Effector memory CD4-positive, alpha-beta T cell (primary cell): Measurements from ENCODE around the gene SAMSN1.

ENCODE experiments used
- DNase-seq, 3 donors: peaks; one replicate each; pipeline ENCODE4 v3.0.0-alpha.2; 2020
- H3K27ac ChIP-seq: 2 replicates; pipeline ENCODE4 v1.7.0; 2013; ENCODE audit warnings: mild to moderate bottlenecking, low read length, moderate library complexity; ENCODE audit not compliant: insufficient read depth, poor library complexity, severe bottlenecking
- H3K27me3 ChIP-seq: replicated peaks from 2 replicates; pipeline ENCODE4 v1.7.0; 2013; ENCODE audit warnings: mild to moderate bottlenecking, low read length; ENCODE audit not compliant: insufficient read depth, control insufficient read depth, poor library complexity, severe bottlenecking
- H3K36me3 ChIP-seq: 2 replicates; pipeline ENCODE4 v1.7.0; 2013; ENCODE audit warnings: mild to moderate bottlenecking, low read length, moderate library complexity; ENCODE audit not compliant: control insufficient read depth, insufficient read depth
- H3K4me1 ChIP-seq: 2 replicates; pipeline ENCODE4 v1.7.0; 2013; ENCODE audit warnings: low read length, mild to moderate bottlenecking; ENCODE audit not compliant: control insufficient read depth, insufficient read depth, poor library complexity, severe bottlenecking
- H3K4me3 ChIP-seq: 2 replicates; pipeline ENCODE4 v1.7.0; 2013; ENCODE audit warnings: low read length, low read depth, mild to moderate bottlenecking; ENCODE audit not compliant: insufficient read depth, poor library complexity, severe bottlenecking
- H3K9me3 ChIP-seq: 2 replicates; pipeline ENCODE4 v1.7.0; 2013; ENCODE audit warnings: mild to moderate bottlenecking, low read length, moderate library complexity; ENCODE audit not compliant: control insufficient read depth

SAMSN1 gene

GRCh38 chr21:14566894-14567293, 20.8 kb upstream of the SAMSN1 start:
- no peaks in the 10 kb centered on the region for H3K9me3 ChIP-seq
- no peaks in the 10 kb centered on the region for H3K4me1 ChIP-seq
- H3K4me3 ChIP-seq: no peak overlapping the region
- H3K36me3 ChIP-seq: no peaks in the 10 kb centered on the region
- H3K27me3 ChIP-seq: no peaks in the 10 kb centered on the region
- DNase-seq: no peak
- H3K27ac ChIP-seq: no peak overlapping the region

- no peak overlapping the region for H3K4me3 ChIP-seq
- no peaks in the 10 kb centered on the region for H3K27me3 ChIP-seq
- H3K9me3 ChIP-seq: peaks cover 3% of the 10 kb centered on the region
- H3K4me1 ChIP-seq: no peaks in the 10 kb centered on the region
- H3K36me3 ChIP-seq: no peaks in the 10 kb centered on the region
- H3K27ac ChIP-seq: no peak overlapping the region
- DNase-seq: no peak
Measured at GRCh38 chr21:14562959-14563358, 16.8 kb upstream of the SAMSN1 start.

- DNase-seq: no peak
- Histone ChIP-seq H3K4me3 (no peak overlapping the region), H3K36me3 (no peaks in the 10 kb centered on the region), H3K27ac (no peak overlapping the region), H3K9me3 (peaks cover 3% of the 10 kb centered on the region), H3K4me1 (peaks cover 1% of the 10 kb centered on the region), H3K27me3 (no peaks in the 10 kb centered on the region)
Measured at GRCh38 chr21:14560555-14560954, 14.4 kb upstream of the SAMSN1 start.

GRCh38 chr21:14560139-14560538, 14.0 kb upstream of the SAMSN1 start:
- H3K36me3 ChIP-seq: no peaks in the 10 kb centered on the region
- no peak for DNase-seq

GRCh38 chr21:14559102-14559501, 13.0 kb upstream of the SAMSN1 start:
- Histone ChIP-seq H3K9me3 (peaks cover 3% of the 10 kb centered on the region), H3K36me3 (no peaks in the 10 kb centered on the region), H3K27me3 (no peaks in the 10 kb centered on the region), H3K4me1 (peaks cover 11% of the 10 kb centered on the region), H3K4me3 (no peak overlapping the region), H3K27ac (no peak overlapping the region)
- DNase-seq: no peak

More at GRCh38 chr21:14560139-14560538, 14.0 kb upstream of the SAMSN1 start:
- H3K4me1 ChIP-seq: peaks cover 5% of the 10 kb centered on the region
- peaks cover 3% of the 10 kb centered on the region for H3K9me3 ChIP-seq
- no peak overlapping the region for H3K27ac ChIP-seq
- no peaks in the 10 kb centered on the region for H3K27me3 ChIP-seq
- H3K4me3 ChIP-seq: no peak overlapping the region

DNA sequence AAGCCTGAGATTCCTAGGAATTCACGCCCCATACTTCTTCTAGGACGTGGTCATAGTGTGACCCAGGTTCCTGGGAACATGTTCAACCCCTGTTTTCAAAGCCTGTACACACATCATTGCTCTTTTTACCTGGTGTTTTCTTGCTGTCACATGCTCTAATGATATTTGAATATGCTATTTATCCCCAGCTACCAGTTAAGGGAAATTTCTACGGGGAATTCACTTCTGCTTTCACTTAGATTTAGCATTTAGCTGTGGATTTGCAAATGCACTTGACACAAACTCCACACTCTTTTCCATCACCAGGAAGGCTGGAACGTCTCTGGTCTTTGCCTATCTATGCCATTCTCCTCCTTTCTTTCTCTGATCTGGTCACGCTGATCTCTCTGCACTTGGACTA, 11.3 kb upstream of the SAMSN1 start:
- Histone ChIP-seq H3K27me3 (no peaks in the 10 kb centered on the region), H3K4me1 (peaks cover 11% of the 10 kb centered on the region), H3K36me3 (no peaks in the 10 kb centered on the region), H3K4me3 (no peak overlapping the region), H3K27ac (no peak overlapping the region), H3K9me3 (peaks cover 3% of the 10 kb centered on the region)
- no peak for DNase-seq

DNA sequence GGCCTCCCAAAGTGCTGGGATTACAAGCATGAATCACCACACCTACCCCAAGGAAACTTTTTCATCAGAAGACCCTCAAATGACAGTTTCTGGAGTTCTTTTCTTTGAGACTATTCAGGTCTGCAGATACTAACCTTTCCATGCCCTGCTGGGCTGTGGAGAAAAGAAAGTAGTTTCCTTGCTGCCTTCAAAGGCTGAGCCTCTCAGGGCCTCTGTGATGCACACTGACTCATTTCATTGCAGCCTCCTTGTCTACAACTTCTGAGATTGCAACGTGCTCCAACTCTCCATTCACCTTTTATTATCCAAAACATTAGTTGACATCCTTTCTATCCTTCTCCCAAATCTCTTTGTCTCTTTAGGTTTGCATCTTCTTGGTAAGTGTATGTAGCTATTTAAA, 8.8 kb upstream of the SAMSN1 start:
- no peaks in the 10 kb centered on the region for H3K36me3 ChIP-seq
- no peaks in the 10 kb centered on the region for H3K9me3 ChIP-seq
- H3K4me3 ChIP-seq: no peak overlapping the region
- H3K27ac ChIP-seq: no peak overlapping the region
- no peak for DNase-seq
- H3K4me1 ChIP-seq: peaks cover 20% of the 10 kb centered on the region
- H3K27me3 ChIP-seq: no peaks in the 10 kb centered on the region

GRCh38 chr21:14553422-14553821, 7.3 kb upstream of the SAMSN1 start:
- Histone ChIP-seq H3K27ac (no peak overlapping the region), H3K9me3 (no peaks in the 10 kb centered on the region), H3K27me3 (no peaks in the 10 kb centered on the region), H3K4me1 (peaks cover 27% of the 10 kb centered on the region), H3K4me3 (no peak overlapping the region), H3K36me3 (no peaks in the 10 kb centered on the region)
- DNase-seq: no peak

DNA sequence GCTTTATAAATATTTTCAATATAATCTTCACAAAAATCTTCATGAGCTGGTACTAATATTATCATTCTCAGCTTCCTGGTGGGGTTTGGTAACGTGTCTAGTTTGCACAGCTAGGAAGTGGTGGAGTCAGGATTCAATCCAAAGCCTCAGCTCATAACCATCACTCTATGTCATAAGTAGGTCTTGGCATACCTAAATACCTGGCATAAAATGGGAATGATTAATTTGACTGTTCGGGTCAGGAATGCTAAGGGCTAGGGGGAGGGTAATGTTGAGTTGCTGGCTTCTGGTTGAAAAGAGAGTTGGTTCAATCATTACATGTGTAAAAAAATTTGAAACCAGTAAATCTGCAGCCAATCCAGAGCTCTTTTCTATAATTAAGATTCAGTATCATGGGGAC, 5.6 kb upstream of the SAMSN1 start:
- no peak overlapping the region for H3K27ac ChIP-seq
- no peaks in the 10 kb centered on the region for H3K9me3 ChIP-seq
- H3K36me3 ChIP-seq: no peaks in the 10 kb centered on the region
- peaks cover 27% of the 10 kb centered on the region for H3K4me1 ChIP-seq
- DNase-seq: no peak
- H3K4me3 ChIP-seq: no peak overlapping the region
- no peaks in the 10 kb centered on the region for H3K27me3 ChIP-seq

GRCh38 chr21:14550135-14550534, 4.0 kb upstream of the SAMSN1 start:
- Histone ChIP-seq H3K4me3 (no peak overlapping the region), H3K4me1 (peaks cover 22% of the 10 kb centered on the region), H3K27me3 (no peaks in the 10 kb centered on the region), H3K9me3 (no peaks in the 10 kb centered on the region), H3K36me3 (no peaks in the 10 kb centered on the region), H3K27ac (peak overlapping the region; percentile 42)
- no peak for DNase-seq

- Histone ChIP-seq H3K4me3 (no peak overlapping the region), H3K9me3 (no peaks in the 10 kb centered on the region), H3K27ac (peak overlapping the region; percentile 54), H3K27me3 (no peaks in the 10 kb centered on the region), H3K36me3 (no peaks in the 10 kb centered on the region), H3K4me1 (peaks cover 17% of the 10 kb centered on the region)
- no peak for DNase-seq
Measured at GRCh38 chr21:14548779-14549178, 2.7 kb upstream of the SAMSN1 start.
